B cell (primary cell): ENCODE data around the gene IPCEF1. TPM values are rescaled to one million over a fixed set of nuclear protein-coding genes. Genes with fewer than 3 reads are reported as not detected.

Experiments used
- ATAC-seq: fragments of 200-7000 bp; cut with Tn5 transposase; one replicate; pipeline ENCODE4 v1.10.0; 2021; ENCODE audit warnings: low read depth, mild to moderate bottlenecking, moderate number of reproducible peaks, moderate library complexity
- CTCF ChIA-PET: fragments of 350-600 bp; sonication (Branson Sonifier 250); formaldehyde crosslinking; loops from one replicate; lab custom pipeline; 2021; ENCODE audit warnings: antibody characterized with exemption, inconsistent platforms; lab: Charles Lee
- POLR2A ChIA-PET: fragments of 350-600 bp; sonication (Branson Sonifier 250); formaldehyde crosslinking; loops from one replicate; lab custom pipeline; 2021; ENCODE audit warnings: antibody characterized with exemption; lab: Charles Lee
- DNase-seq: peaks from one replicate; pipeline ENCODE4 v3.0.0; 2013
- H2AFZ ChIP-seq: 2 replicates; pipeline ENCODE4 v1.6.1; 2012; ENCODE audit warnings: mild to moderate bottlenecking, low read depth, low read length; ENCODE audit not compliant: insufficient read depth, poor library complexity, severe bottlenecking
- H3K27ac ChIP-seq, 2 donors: 1 replicate in 1 of 2; 2 replicates in 1 of 2; pipeline ENCODE4 v1.5.1; 2012 to 2013; ENCODE audit warnings: low read length in 2 of 2, mild to moderate bottlenecking in 2 of 2, moderate library complexity in 1 of 2
- H3K27me3 ChIP-seq, 4 experiments: fragments of 200-600 bp in 1 of 4; sonication (generic) in 1 of 4; replicated peaks in 1 of 4; 1 replicate in 2 of 4; 2 replicates in 2 of 4; pipeline versions ENCODE4 v1.6.1 to v1.7.0; 2013 to 2016; ENCODE audit warnings: low read length in 3 of 4, mild to moderate bottlenecking in 2 of 4, mixed read lengths in 1 of 4, moderate library complexity in 1 of 4; ENCODE audit not compliant: insufficient read depth in 4 of 4, control insufficient read depth in 3 of 4; ENCODE audit errors: control extremely low read depth in 1 of 4
- H3K36me3 ChIP-seq, 2 experiments: replicated peaks in 1 of 2; 1 replicate in 1 of 2; 2 replicates in 1 of 2; pipeline versions ENCODE4 v1.6.1 to v1.7.1; 2013; ENCODE audit warnings: low read length in 1 of 2; ENCODE audit not compliant: insufficient read depth in 2 of 2, control insufficient read depth in 1 of 2; ENCODE audit errors: control extremely low read depth in 1 of 2, extremely low read depth in 1 of 2
- H3K4me1 ChIP-seq, 2 donors: fragments of 200-600 bp in 1 of 2; sonication (generic) in 1 of 2; 1 replicate in 1 of 2; 2 replicates in 1 of 2; pipeline versions ENCODE4 v1.5.1 to v1.6.1; 2013 to 2017; ENCODE audit warnings: low read length in 2 of 2; ENCODE audit not compliant: control insufficient read depth in 2 of 2, insufficient read depth in 2 of 2
- H3K4me2 ChIP-seq: replicated peaks from 2 replicates; pipeline ENCODE3; 2012; ENCODE audit warnings: mild to moderate bottlenecking, low read depth, low read length; ENCODE audit not compliant: poor library complexity, severe bottlenecking
- H3K4me3 ChIP-seq, 5 experiments: fragments of 200-600 bp in 1 of 5; sonication (generic) in 1 of 5; 1 replicate in 3 of 5; 2 replicates in 2 of 5; pipeline versions ENCODE4 v1.5.1 to v1.7.0; 2011 to 2016; ENCODE audit warnings: low read length in 4 of 5, mild to moderate bottlenecking in 4 of 5, low read depth in 2 of 5, control low read depth in 1 of 5, moderate library complexity in 1 of 5; ENCODE audit not compliant: insufficient read depth in 1 of 5; ENCODE audit errors: control extremely low read depth in 1 of 5, extremely low read depth in 1 of 5
- H3K79me2 ChIP-seq: fragments of 200-600 bp; sonication (generic); one replicate; pipeline ENCODE4 v1.6.0; 2016; ENCODE audit warnings: low read length; ENCODE audit not compliant: control insufficient read depth, insufficient read depth
- H3K9ac ChIP-seq: fragments of 200-600 bp; sonication (generic); 2 replicates; pipeline ENCODE4 v1.6.1; 2017; ENCODE audit warnings: mild to moderate bottlenecking, low read length, moderate library complexity
- H3K9me3 ChIP-seq, 3 donors: one replicate each; pipeline versions ENCODE4 v1.6.1 to v1.7.1; 2013; ENCODE audit warnings: low read length in 2 of 3; ENCODE audit not compliant: control insufficient read depth in 2 of 3, insufficient read depth in 1 of 3; ENCODE audit errors: control extremely low read depth in 1 of 3
- H4K20me1 ChIP-seq: 2 replicates; pipeline ENCODE4 v1.6.0; 2012; ENCODE audit warnings: mild to moderate bottlenecking, low read length; ENCODE audit not compliant: insufficient read depth, control insufficient read depth, poor library complexity, severe bottlenecking
- H3K27ac Mint-ChIP-seq: one replicate; pipeline ENCODE4 v1.8.0; 2021; ENCODE audit warnings: mixed read lengths
- H3K27me3 Mint-ChIP-seq: one replicate; pipeline ENCODE4 v1.8.0; 2021; ENCODE audit warnings: mixed read lengths
- H3K4me1 Mint-ChIP-seq: one replicate; pipeline ENCODE4 v1.8.0; 2021; ENCODE audit warnings: mixed read lengths
- H3K4me3 Mint-ChIP-seq: one replicate; pipeline ENCODE4 v1.8.0; 2021; ENCODE audit warnings: mixed read lengths
- H3K9me3 Mint-ChIP-seq: one replicate; pipeline ENCODE4 v1.8.0; 2022; ENCODE audit warnings: mixed read lengths; ENCODE audit not compliant: insufficient read depth
- EZH2 ChIP-seq: IDR thresholded peaks from 2 replicates; pipeline ENCODE4 v1.6.1; 2012; ENCODE audit warnings: borderline replicate concordance, low read depth, mild to moderate bottlenecking, moderate library complexity, low read length; ENCODE audit not compliant: insufficient read depth, poor library complexity, severe bottlenecking
- WGBS: methylation state at CpG from one replicate; pipeline ENCODE4 v1.1.5; 2013; ENCODE audit warnings: missing lambda C conversion rate; ENCODE audit not compliant: insufficient coverage; 5-methylcytosine and 5-hydroxymethylcytosine counted together
- intact Hi-C: fragments of 100-400 bp; cut with micrococcal nuclease; formaldehyde crosslinking; loops from one replicate; pipeline ENCODE4 v1.10.0; 2022
- polyA plus RNA-seq: library from polyadenylated mRNA; depleted of rRNA; stranded (reverse); fragments of >200 nt; gene quantifications from 2 replicates; pipeline ENCODE4 v1.2.3, GENCODE V29; 2012
- total RNA-seq, 2 donors: library from RNA; stranded (reverse); fragments of 120-200 nt in 1 of 2; gene quantifications; 1 replicate in 1 of 2; 2 replicates in 1 of 2; pipeline versions ENCODE4 v1.2.3 to v1.2.4, GENCODE V29; 2013 to 2022
- TF ChIP-seq, protein P1 (sequence below): fragments of 200-600 bp; IDR thresholded peaks from one replicate; pipeline ENCODE4 v1.8.0; 2022; ENCODE audit warnings: antibody characterized with exemption, mild to moderate bottlenecking

Gene IPCEF1
- total and polyA plus RNA-seq, 2 donors (not counting 1 experiment from before 2014, with no cell fraction given): 0.22 to 0.94 TPM

DNA sequence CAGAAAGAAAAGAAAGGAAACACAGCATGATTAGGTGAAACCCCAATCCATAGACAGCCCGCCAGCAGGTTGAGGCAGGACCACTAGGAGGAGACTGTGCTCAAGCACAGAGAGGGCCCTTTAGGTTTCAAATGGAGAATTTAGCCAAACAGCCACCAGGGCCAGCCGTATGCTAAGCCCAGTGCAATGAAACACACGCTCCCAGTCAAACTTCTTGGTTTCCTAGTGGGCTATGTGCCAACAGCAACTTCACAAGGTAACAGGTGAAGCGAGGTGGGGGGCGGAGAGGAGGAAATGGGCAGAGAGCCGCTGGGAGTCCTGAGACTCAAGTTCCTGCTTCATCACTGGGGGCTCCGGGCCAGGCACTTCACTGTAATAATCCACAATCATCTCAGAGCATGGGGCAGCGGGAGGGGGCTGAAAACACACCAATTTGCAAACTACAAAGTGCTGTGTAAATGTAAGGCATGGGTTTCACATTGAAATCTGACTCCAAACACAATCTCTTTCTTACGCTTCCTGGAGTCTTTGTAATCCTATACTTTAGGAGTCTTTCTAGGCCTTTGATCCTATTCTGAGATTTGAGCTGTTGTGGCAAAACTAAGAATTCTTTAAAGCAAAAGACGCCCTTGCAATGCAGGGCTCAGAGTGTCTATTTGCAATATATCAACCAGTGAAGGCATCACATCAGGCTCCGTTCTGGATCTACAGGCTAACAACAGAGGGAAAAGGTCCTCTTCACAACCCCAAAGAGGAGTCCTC is 200.3 kb downstream of the IPCEF1 start:
- peak overlapping the region; percentile 63 for H3K4me2 ChIP-seq
- H3K27me3 ChIP-seq: no peaks in the 10 kb centered on the region
- H4K20me1 ChIP-seq: no peaks in the 10 kb centered on the region
- H3K27ac ChIP-seq: no peak overlapping the region
- H3K4me1 ChIP-seq: peaks cover 16 to 17% of the 10 kb centered on the region in 2 donors
- Mint-ChIP-seq H3K9me3 (no peaks in the 10 kb centered on the region), H3K4me3 (peak overlapping the region; percentile 77), H3K4me1 (peaks cover 21% of the 10 kb centered on the region), H3K27me3 (no peaks in the 10 kb centered on the region), H3K27ac (peak overlapping the region; percentile 15)
- H3K36me3 ChIP-seq: no peaks in the 10 kb centered on the region
- no peaks in the 10 kb centered on the region for H3K9me3 ChIP-seq
- H3K9ac ChIP-seq: peak overlapping the region; percentile 52
- DNase-seq (peak; percentile 44), ATAC-seq (peak; percentile 45)
- 34% methylated on average over 6 of the region's 11 CpGs for WGBS
- intact Hi-C loops: no loop called here
- H3K4me3 ChIP-seq: peak overlapping the region in 1 of 5 experiments; percentile 17
- ChIA-PET POLR2A (no interaction called here), CTCF (interaction anchor here (1.0 to 3.9 kb wide), 3 partner anchors 119 to 215 kb away, joined by 3 to 21 read pairs (median 19); no protein-coding TSS in a partner anchor)
- H2AFZ ChIP-seq: peak overlapping the region; percentile 79
- H3K79me2 ChIP-seq: no peaks in the 10 kb centered on the region
- TF ChIP-seq EZH2: no peak
- TF ChIP-seq, protein P1, sequence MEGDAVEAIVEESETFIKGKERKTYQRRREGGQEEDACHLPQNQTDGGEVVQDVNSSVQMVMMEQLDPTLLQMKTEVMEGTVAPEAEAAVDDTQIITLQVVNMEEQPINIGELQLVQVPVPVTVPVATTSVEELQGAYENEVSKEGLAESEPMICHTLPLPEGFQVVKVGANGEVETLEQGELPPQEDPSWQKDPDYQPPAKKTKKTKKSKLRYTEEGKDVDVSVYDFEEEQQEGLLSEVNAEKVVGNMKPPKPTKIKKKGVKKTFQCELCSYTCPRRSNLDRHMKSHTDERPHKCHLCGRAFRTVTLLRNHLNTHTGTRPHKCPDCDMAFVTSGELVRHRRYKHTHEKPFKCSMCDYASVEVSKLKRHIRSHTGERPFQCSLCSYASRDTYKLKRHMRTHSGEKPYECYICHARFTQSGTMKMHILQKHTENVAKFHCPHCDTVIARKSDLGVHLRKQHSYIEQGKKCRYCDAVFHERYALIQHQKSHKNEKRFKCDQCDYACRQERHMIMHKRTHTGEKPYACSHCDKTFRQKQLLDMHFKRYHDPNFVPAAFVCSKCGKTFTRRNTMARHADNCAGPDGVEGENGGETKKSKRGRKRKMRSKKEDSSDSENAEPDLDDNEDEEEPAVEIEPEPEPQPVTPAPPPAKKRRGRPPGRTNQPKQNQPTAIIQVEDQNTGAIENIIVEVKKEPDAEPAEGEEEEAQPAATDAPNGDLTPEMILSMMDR: peak; percentile 34

DNA sequence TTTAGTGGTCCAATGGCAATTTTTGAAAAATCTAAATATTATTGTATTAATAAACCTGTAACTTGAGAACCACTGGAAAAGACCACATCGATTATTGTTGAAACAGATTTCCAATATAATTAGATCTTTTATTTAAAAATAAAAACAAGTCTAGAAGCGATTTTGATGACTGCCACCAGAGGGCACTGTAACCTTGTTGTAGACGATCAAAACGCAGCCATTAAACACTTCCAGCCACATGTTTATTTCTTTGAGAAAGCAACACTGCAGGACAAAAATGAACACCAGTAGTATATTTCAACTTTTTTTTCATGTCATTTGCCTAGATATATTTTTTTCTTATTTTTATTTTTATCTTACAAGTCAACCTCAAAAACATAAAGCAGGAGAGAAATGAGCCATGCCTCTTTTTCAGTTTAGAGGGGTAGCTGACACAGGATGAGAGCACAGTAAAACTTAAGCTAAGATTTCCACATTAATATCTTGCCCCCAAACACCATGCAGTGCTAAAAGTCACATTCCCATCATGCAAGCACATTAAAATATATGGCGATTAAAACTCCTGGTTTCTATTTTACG is 202.1 kb downstream of the IPCEF1 start:
- Histone ChIP-seq H3K4me1 (peaks cover 16 to 17% of the 10 kb centered on the region in 2 donors), H3K9ac (no peak overlapping the region), H3K9me3 (no peaks in the 10 kb centered on the region), H3K4me3 (no peak overlapping the region), H3K27ac (no peak overlapping the region), H3K79me2 (no peaks in the 10 kb centered on the region), H3K4me2 (no peak overlapping the region), H3K27me3 (no peaks in the 10 kb centered on the region), H2AFZ (no peak overlapping the region), H4K20me1 (no peaks in the 10 kb centered on the region), H3K36me3 (no peaks in the 10 kb centered on the region)
- intact Hi-C loops: loop anchor here (1.0 kb wide), 1 partner anchor 123 kb away; no protein-coding TSS in a partner anchor
- WGBS: no CpG with 5 or more reads among the region's 6 CpGs
- H3K9me3 Mint-ChIP-seq: no peaks in the 10 kb centered on the region
- ATAC-seq (no peak), DNase-seq (peak; percentile 60)
- H3K27ac Mint-ChIP-seq: no peak overlapping the region
- H3K4me3 Mint-ChIP-seq: no peak overlapping the region
- H3K27me3 Mint-ChIP-seq: peaks cover 4% of the 10 kb centered on the region
- TF ChIP-seq, protein P1: peak; percentile 88
- TF ChIP-seq EZH2: no peak
- peaks cover 21% of the 10 kb centered on the region for H3K4me1 Mint-ChIP-seq
- ChIA-PET CTCF (interaction anchor here (0.8 to 3.0 kb wide), 5 partner anchors 10 to 217 kb away, joined by 3 to 21 read pairs (median 8); no protein-coding TSS in a partner anchor), POLR2A (no interaction called here)
